Astrocyte (in vitro differentiated cells and primary cell): ENCODE results near the gene FAM193B. TPM values are rescaled to one million over a fixed set of nuclear protein-coding genes. Genes with fewer than 3 reads are reported as not detected.
A peak's percentile ranks its signal among the peaks of the same experiment; 100 is the strongest.

Source experiments
- DNase-seq: peaks from one replicate; pipeline ENCODE4 v3.0.0-alpha.2; 2010; ENCODE audit warnings: low read depth
- FAIRE-seq: peaks from 2 replicates; lab custom pipeline; 2011; peaks lifted over from hg19 to GRCh38; lab: Jason Lieb, UNC
- H2AFZ ChIP-seq: 2 replicates; pipeline ENCODE4 v1.6.0; 2012; ENCODE audit warnings: low read depth, low read length, inconsistent platforms
- H3K27ac ChIP-seq: 2 replicates; pipeline ENCODE4 v1.5.1; 2011; ENCODE audit warnings: low read depth, low read length, inconsistent platforms
- H3K27me3 ChIP-seq: 2 replicates; pipeline ENCODE4 v1.6.0; 2011; ENCODE audit warnings: low read length, inconsistent platforms; ENCODE audit not compliant: insufficient read depth
- H3K36me3 ChIP-seq: 2 replicates; pipeline ENCODE4 v1.5.1; 2011; ENCODE audit warnings: low read length, inconsistent platforms; ENCODE audit not compliant: insufficient read depth
- H3K4me1 ChIP-seq: 2 replicates; pipeline ENCODE4 v1.5.1; 2011; ENCODE audit warnings: low read length, inconsistent platforms; ENCODE audit not compliant: insufficient read depth
- H3K4me2 ChIP-seq: 2 replicates; pipeline ENCODE4 v1.6.0; 2012; ENCODE audit warnings: low read length, inconsistent platforms
- H3K4me3 ChIP-seq: 2 replicates; pipeline ENCODE4 v1.5.1; 2011; ENCODE audit warnings: low read depth, mild to moderate bottlenecking, low read length, inconsistent platforms; ENCODE audit not compliant: insufficient read depth
- H3K79me2 ChIP-seq: 2 replicates; pipeline ENCODE4 v1.6.0; 2012; ENCODE audit warnings: mild to moderate bottlenecking, low read length, inconsistent platforms; ENCODE audit not compliant: insufficient read depth
- H3K9ac ChIP-seq: 2 replicates; pipeline ENCODE4 v1.6.0; 2012; ENCODE audit warnings: mild to moderate bottlenecking, low read length, inconsistent platforms
- H3K9me3 ChIP-seq: 2 replicates; pipeline ENCODE4 v1.5.1; 2012; ENCODE audit warnings: low read depth, mild to moderate bottlenecking, low read length, inconsistent platforms; ENCODE audit not compliant: insufficient read depth
- H4K20me1 ChIP-seq: 2 replicates; pipeline ENCODE4 v1.6.0; 2012; ENCODE audit warnings: low read length, inconsistent platforms; ENCODE audit not compliant: insufficient read depth
- H3K27ac Mint-ChIP-seq: one replicate; pipeline ENCODE4 v1.8.0; 2021; ENCODE audit warnings: mild to moderate bottlenecking, mixed read lengths; ENCODE audit not compliant: unreplicated experiment
- H3K27me3 Mint-ChIP-seq: one replicate; pipeline ENCODE4 v1.8.0; 2021; ENCODE audit warnings: low read depth, mixed read lengths; ENCODE audit not compliant: unreplicated experiment
- H3K36me3 Mint-ChIP-seq: one replicate; pipeline ENCODE4 v1.8.0; 2021; ENCODE audit warnings: low read depth, mixed read lengths; ENCODE audit not compliant: unreplicated experiment
- H3K4me1 Mint-ChIP-seq: one replicate; pipeline ENCODE4 v1.8.0; 2021; ENCODE audit warnings: low read depth, mixed read lengths; ENCODE audit not compliant: unreplicated experiment
- H3K4me3 Mint-ChIP-seq: one replicate; pipeline ENCODE4 v1.8.0; 2021; ENCODE audit warnings: mild to moderate bottlenecking, moderate library complexity, mixed read lengths; ENCODE audit not compliant: unreplicated experiment
- H3K9me3 Mint-ChIP-seq: one replicate; pipeline ENCODE4 v1.8.0; 2021; ENCODE audit warnings: mild to moderate bottlenecking, mixed read lengths; ENCODE audit not compliant: unreplicated experiment
- CTCF ChIP-seq: IDR thresholded peaks from 2 replicates; pipeline ENCODE4 v1.5.1; 2011; ENCODE audit warnings: low read depth, mild to moderate bottlenecking, inconsistent platforms, low read length, moderate library complexity; ENCODE audit not compliant: insufficient read depth
- EZH2 ChIP-seq: IDR thresholded peaks from 2 replicates; pipeline ENCODE4 v1.6.1; 2012; ENCODE audit warnings: mild to moderate bottlenecking, low read length, inconsistent platforms; ENCODE audit not compliant: insufficient read depth
- total RNA-seq: library from RNA; stranded (reverse); gene quantifications from 2 replicates; pipeline ENCODE4 v1.2.1, GENCODE V29; 2021

Gene FAM193B
- total RNA-seq, 1 donor from 2014 or later: 48.3 TPM

- H3K4me1 Mint-ChIP-seq: peaks cover 42% of the 10 kb centered on the region
- no peaks in the 10 kb centered on the region for H3K9me3 ChIP-seq
- H3K4me1 ChIP-seq: peaks cover 66% of the 10 kb centered on the region
- H3K36me3 ChIP-seq: peaks cover 16% of the 10 kb centered on the region
- H3K27ac Mint-ChIP-seq: peak overlapping the region; percentile 92
- H3K4me3 Mint-ChIP-seq: peak overlapping the region; percentile 88
- no peak for TF ChIP-seq EZH2
- TF ChIP-seq CTCF: no peak
- FAIRE-seq (no peak), DNase-seq (peak; percentile 88)
- peaks cover 4% of the 10 kb centered on the region for H3K36me3 Mint-ChIP-seq
- peak overlapping the region; percentile 96 for H3K4me2 ChIP-seq
- no peaks in the 10 kb centered on the region for H3K9me3 Mint-ChIP-seq
- peak overlapping the region; percentile 82 for H3K4me3 ChIP-seq
- no peaks in the 10 kb centered on the region for H3K27me3 ChIP-seq
- H2AFZ ChIP-seq: no peak overlapping the region
- peak overlapping the region; percentile 89 for H3K9ac ChIP-seq
- H4K20me1 ChIP-seq: peaks cover 32% of the 10 kb centered on the region
- peaks cover 55% of the 10 kb centered on the region for H3K79me2 ChIP-seq
- H3K27ac ChIP-seq: peak overlapping the region; percentile 94
- H3K27me3 Mint-ChIP-seq: no peaks in the 10 kb centered on the region
These were observed 57.6 kb downstream of the FAM193B start for GRCh38 chr5:177496727-177497291.

- peak overlapping the region; percentile 94 for H3K27ac ChIP-seq
- H3K36me3 ChIP-seq: peaks cover 19% of the 10 kb centered on the region
- H3K27me3 ChIP-seq: no peaks in the 10 kb centered on the region
- Mint-ChIP-seq H3K4me3 (peak overlapping the region; percentile 88), H3K4me1 (peaks cover 43% of the 10 kb centered on the region), H3K27me3 (no peaks in the 10 kb centered on the region), H3K27ac (peak overlapping the region; percentile 92), H3K36me3 (peaks cover 4% of the 10 kb centered on the region), H3K9me3 (no peaks in the 10 kb centered on the region)
- H3K4me2 ChIP-seq: peak overlapping the region; percentile 96
- peak overlapping the region; percentile 89 for H3K9ac ChIP-seq
- TF ChIP-seq EZH2: no peak
- peak; percentile 29 for TF ChIP-seq CTCF
- FAIRE-seq (no peak), DNase-seq (peak; percentile 60)
- no peak overlapping the region for H2AFZ ChIP-seq
- peak overlapping the region; percentile 82 for H3K4me3 ChIP-seq
- H3K4me1 ChIP-seq: peaks cover 68% of the 10 kb centered on the region
- peaks cover 35% of the 10 kb centered on the region for H4K20me1 ChIP-seq
- no peaks in the 10 kb centered on the region for H3K9me3 ChIP-seq
- H3K79me2 ChIP-seq: peaks cover 60% of the 10 kb centered on the region
These were observed 58.2 kb downstream of the FAM193B start for GRCh38 chr5:177496070-177496726.
